ENCODE results near the gene RADX. TPM values are rescaled to one million over a fixed set of nuclear protein-coding genes. Genes with fewer than 3 reads are reported as not detected.

Gene RADX
- total RNA-seq, 3 donors from 2014 or later: 3.8 to 5.6 (median 4.2) TPM

GRCh38 chrX:106698693-106699092, 86.9 kb downstream of the RADX start:
- no peak for DNase-seq (ENCODE audit: low spot score in 2 of 2)
- Histone ChIP-seq H3K4me1 (no peaks in the 10 kb centered on the region), H3K36me3 (no peaks in the 10 kb centered on the region), H3K27ac (no peak overlapping the region), H3K9me3 (no peaks in the 10 kb centered on the region), H3K27me3 (peaks cover 0 to 48% of the 10 kb centered on the region in 2 donors), H3K4me3 (no peak overlapping the region)
- intact Hi-C loops (cut with DNase I; ENCODE audit: low total_unique reads): no loop called here
- TF ChIP-seq CTCF (IDR thresholded peaks at IDR 0.05) (no peak), POLR2A (IDR thresholded peaks at IDR 0.05) (no peak), POLR2AphosphoS5 (IDR thresholded peaks at IDR 0.05) (no peak)

- Histone ChIP-seq H3K27me3 (peaks cover 0 to 48% of the 10 kb centered on the region in 2 donors), H3K4me3 (no peak overlapping the region), H3K27ac (no peak overlapping the region), H3K9me3 (no peaks in the 10 kb centered on the region), H3K36me3 (no peaks in the 10 kb centered on the region), H3K4me1 (no peaks in the 10 kb centered on the region)
- no peak for TF ChIP-seq CTCF (IDR thresholded peaks at IDR 0.05)
- TF ChIP-seq POLR2A (IDR thresholded peaks at IDR 0.05): no peak
- TF ChIP-seq POLR2AphosphoS5 (IDR thresholded peaks at IDR 0.05): no peak
- intact Hi-C loops (cut with DNase I; ENCODE audit: low total_unique reads): no loop called here
- no peak for DNase-seq (ENCODE audit: low spot score in 2 of 2)
Measured at GRCh38 chrX:106702636-106703035, 90.9 kb downstream of the RADX start.

GRCh38 chrX:106706466-106706865, 94.7 kb downstream of the RADX start:
- peaks cover 0 to 35% of the 10 kb centered on the region in 2 donors for H3K27me3 ChIP-seq
- TF ChIP-seq POLR2AphosphoS5 (IDR thresholded peaks at IDR 0.05) (no peak), POLR2A (IDR thresholded peaks at IDR 0.05) (no peak), CTCF (IDR thresholded peaks at IDR 0.05) (no peak)
- H3K27ac ChIP-seq: no peak overlapping the region
- H3K9me3 ChIP-seq: no peaks in the 10 kb centered on the region
- intact Hi-C loops (cut with DNase I; ENCODE audit: low total_unique reads): no loop called here
- no peak overlapping the region for H3K4me3 ChIP-seq
- no peak for DNase-seq (ENCODE audit: low spot score in 2 of 2)
- no peaks in the 10 kb centered on the region for H3K36me3 ChIP-seq
- no peaks in the 10 kb centered on the region for H3K4me1 ChIP-seq

GRCh38 chrX:106707771-106708454, 96.1 kb downstream of the RADX start:
- intact Hi-C loops (cut with DNase I; ENCODE audit: low total_unique reads): no loop called here

More at GRCh38 chrX:106707771-106708454, 96.1 kb downstream of the RADX start:
- no peak overlapping the region for H3K27ac ChIP-seq
- DNase-seq (ENCODE audit: low spot score in 2 of 2): no peak
- H3K4me3 ChIP-seq: no peak overlapping the region
- H3K9me3 ChIP-seq: no peaks in the 10 kb centered on the region
- H3K27me3 ChIP-seq: peaks cover 0 to 29% of the 10 kb centered on the region in 2 donors
- H3K36me3 ChIP-seq: no peaks in the 10 kb centered on the region
- H3K4me1 ChIP-seq: no peaks in the 10 kb centered on the region
- TF ChIP-seq POLR2AphosphoS5 (IDR thresholded peaks at IDR 0.05) (no peak), CTCF (IDR thresholded peaks at IDR 0.05) (no peak), POLR2A (IDR thresholded peaks at IDR 0.05) (no peak)
